K562 (cell line): ENCODE measurements around the gene PID1. TPM values are rescaled to one million over a fixed set of nuclear protein-coding genes. Genes with fewer than 3 reads are reported as not detected.

Experiments
- ATAC-seq: fragments of 200-7000 bp; cut with Tn5 transposase; 3 replicates; pipeline ENCODE4 v1.9.1; 2020; ENCODE audit warnings: moderate library complexity
- BruUV-seq: library from RNA; stranded (reverse); fragments of 400-500 nt; replicated peaks from 2 replicates; lab custom pipeline; 2021; lab: Mats Ljungman, UMichigan
- CTCF ChIA-PET: fragments of 300-600 bp; formaldehyde crosslinking; extraction: SDS; loops from one replicate; lab custom pipeline; 2021; ENCODE audit warnings: low intra/inter-chr PET ratio; lab: Yijun Ruan, JAX
- POLR2A ChIA-PET: fragments of 300-600, 350-650 bp; sonication (Branson Sonifier 250); formaldehyde crosslinking; extraction: SDS; loops from one replicate; lab custom pipeline; 2021; ENCODE audit warnings: antibody characterized with exemption, inconsistent platforms; lab: Yijun Ruan, JAX
- DNase-seq, 4 experiments: peaks; one replicate each; pipeline versions ENCODE4 v3.0.0 to v3.0.0-alpha.2; 2011 to 2018; ENCODE audit warnings: low spot score in 3 of 4, mixed read lengths in 3 of 4; ENCODE audit errors: extremely low read depth in 1 of 4
- FAIRE-seq: peaks from 2 replicates; lab custom pipeline; 2011; peaks lifted over from hg19 to GRCh38; lab: Jason Lieb, UNC
- H2AFZ ChIP-seq: 2 replicates; pipeline ENCODE4 v1.6.0; 2011; ENCODE audit warnings: low read depth, low read length, control low read depth, inconsistent platforms
- H3K27ac ChIP-seq: fragments of 200-600 bp; 3 replicates; pipeline ENCODE4 v1.8.0; 2011; ENCODE audit warnings: low read depth, mild to moderate bottlenecking, control low read depth, inconsistent platforms, low read length, moderate library complexity, mixed read lengths; ENCODE audit errors: extremely low read depth
- H3K27me3 ChIP-seq, 2 experiments: fragments of 300-600 bp in 1 of 2; 2 replicates in 1 of 2; 3 replicates in 1 of 2; pipeline versions ENCODE4 v1.6.0 to v1.8.0; 2011; ENCODE audit warnings: inconsistent platforms in 2 of 2, low read length in 2 of 2, mild to moderate bottlenecking in 1 of 2, mixed read lengths in 1 of 2, moderate library complexity in 1 of 2; ENCODE audit not compliant: control insufficient read depth in 2 of 2, insufficient read depth in 2 of 2
- H3K36me3 ChIP-seq: fragments of 300-600 bp; 3 replicates; pipeline ENCODE4 v1.8.0; 2011; ENCODE audit warnings: mild to moderate bottlenecking, low read length, inconsistent platforms; ENCODE audit not compliant: control insufficient read depth, insufficient read depth
- H3K4me1 ChIP-seq, 2 experiments: fragments of 200-600 bp in 1 of 2; replicated peaks in 1 of 2; 2 replicates in 1 of 2; 3 replicates in 1 of 2; pipeline versions ENCODE4 v1.5.1 to v1.8.0; 2011; ENCODE audit warnings: inconsistent platforms in 2 of 2, low read length in 2 of 2, mild to moderate bottlenecking in 1 of 2, mixed read lengths in 1 of 2, moderate library complexity in 1 of 2; ENCODE audit not compliant: control insufficient read depth in 2 of 2, insufficient read depth in 2 of 2
- H3K4me2 ChIP-seq: 2 replicates; pipeline ENCODE4 v1.6.1; 2011; ENCODE audit warnings: low read length, control low read depth, inconsistent platforms, mixed read lengths; ENCODE audit not compliant: insufficient read depth
- H3K4me3 ChIP-seq: fragments of 200-600 bp; sonication (generic), shearing (Covaris generic); 2 replicates; pipeline ENCODE4 v1.5.1; 2016; ENCODE audit warnings: control low read depth, inconsistent platforms
- H3K79me2 ChIP-seq: fragments of 200-600 bp; 3 replicates; pipeline ENCODE4 v1.8.0; 2011; ENCODE audit warnings: low read length, inconsistent platforms; ENCODE audit not compliant: control insufficient read depth, insufficient read depth
- H3K9ac ChIP-seq, 2 experiments: 2 replicates each; pipeline versions ENCODE4 v1.6.0 to v1.6.1; 2011; ENCODE audit warnings: low read depth in 2 of 2, low read length in 2 of 2, control low read depth in 1 of 2, inconsistent platforms in 1 of 2, mild to moderate bottlenecking in 1 of 2, mixed read lengths in 1 of 2; ENCODE audit not compliant: insufficient read depth in 1 of 2
- H3K9me1 ChIP-seq: one replicate; pipeline ENCODE4 v1.6.0; 2011; ENCODE audit warnings: inconsistent platforms, mild to moderate bottlenecking, low read length, moderate library complexity; ENCODE audit not compliant: control insufficient read depth, insufficient read depth
- H3K9me3 ChIP-seq: replicated peaks from 2 replicates; pipeline ENCODE4 v1.5.1; 2011; ENCODE audit warnings: low read depth, low read length, inconsistent platforms; ENCODE audit not compliant: control insufficient read depth, insufficient read depth
- H4K20me1 ChIP-seq: replicated peaks from 2 replicates; pipeline ENCODE4 v1.6.1; 2011; ENCODE audit warnings: low read length, inconsistent platforms, mixed read lengths; ENCODE audit not compliant: control insufficient read depth, insufficient read depth
- ARHGAP35 ChIP-seq: fragments of 450-650 bp; IDR thresholded peaks from 2 replicates; pipeline ENCODE4 v1.6.1; 2018; ENCODE audit not compliant: partially characterized antibody
- HNRNPL ChIP-seq: fragments of 200-400 bp; formaldehyde crosslinking; IDR thresholded peaks from 2 replicates; pipeline ENCODE4 v1.6.1; 2017; ENCODE audit warnings: low read depth, mild to moderate bottlenecking, low read length
- KAT7 ChIP-seq: sonication (generic); formaldehyde crosslinking; IDR thresholded peaks from 2 replicates; pipeline ENCODE4 v1.8.0; 2022; ENCODE audit warnings: missing genetic modification reagents, mild to moderate bottlenecking, borderline replicate concordance
- NCOA2 ChIP-seq, 2 experiments: fragments of 450-650 bp; IDR thresholded peaks; 2 replicates each; pipeline ENCODE4 v1.6.1; 2018; ENCODE audit warnings: mild to moderate bottlenecking in 2 of 2, moderate library complexity in 1 of 2; ENCODE audit not compliant: partially characterized antibody in 2 of 2
- NR4A1 ChIP-seq, 2 experiments: fragments of 250-450 bp in 1 of 2; fragments of 450-650 bp in 1 of 2; sonication (Bioruptor Pico) in 1 of 2; IDR thresholded peaks; 2 replicates each; pipeline versions ENCODE4 v1.4.0 to v1.6.1; 2016 to 2020; ENCODE audit warnings: mild to moderate bottlenecking in 2 of 2, missing compliant biosample characterization in 1 of 2, missing genetic modification characterization in 1 of 2, moderate library complexity in 1 of 2
- SNIP1 ChIP-seq: fragments of 450-650 bp; IDR thresholded peaks from 2 replicates; pipeline ENCODE4 v1.7.1; 2017; ENCODE audit warnings: low read depth, mild to moderate bottlenecking
- TRIM28 ChIP-seq: fragments of 450-650 bp; IDR thresholded peaks from 2 replicates; pipeline ENCODE4 v1.6.1; 2017
- ZFP36 ChIP-seq: fragments of 150-350 bp; IDR thresholded peaks from 2 replicates; pipeline ENCODE4 v1.6.1; 2018; ENCODE audit warnings: low read length, low read depth; ENCODE audit not compliant: partially characterized antibody
- ZNF431 ChIP-seq: sonication (generic); formaldehyde crosslinking; IDR thresholded peaks from 2 replicates; pipeline ENCODE4 v1.8.0; 2022; ENCODE audit warnings: mild to moderate bottlenecking, missing genetic modification reagents
- WGBS: fragments of 100-300 bp; shearing (Covaris generic); methylation state at CpG from one replicate; pipeline ENCODE4 v1.1.6; 2016; ENCODE audit warnings: low coverage, mixed read lengths; ENCODE audit not compliant: insufficient coverage; ENCODE audit errors: missing lambda C conversion rate; 5-methylcytosine and 5-hydroxymethylcytosine counted together
- in situ Hi-C: fragments of 300-500 bp; cut with MboI; formaldehyde crosslinking; loops from 4 replicates; pipeline ENCODE4 v1.15.0; 2018; ENCODE audit warnings: inconsistent platforms, mixed read lengths
- intact Hi-C: fragments of 100-400 bp; cut with micrococcal nuclease; formaldehyde crosslinking; loops from 2 replicates; pipeline ENCODE4 v1.14.2; 2022
- polyA plus RNA-seq, 8 experiments: library from polyadenylated mRNA; depleted of rRNA in 4 of 8; stranded (reverse) in 5 of 8; unstranded in 3 of 8; fragments of >200 nt; fragmentation: Nextera tagmentation in 2 of 8; fragmentation: Illumina TruSeq in 1 of 8; extraction: Ambion mirVana in 2 of 8; extraction: Trizol in 1 of 8; gene quantifications; 2 replicates each; pipeline versions ENCODE4 v1.2.1 to v1.2.3, GENCODE V29; 2011 to 2014; ENCODE audit warnings: inconsistent platforms in 1 of 8, missing spikeins in 1 of 8
- total RNA-seq, 7 experiments: library from RNA; depleted of rRNA in 6 of 7; stranded (reverse); fragments of >200 nt in 6 of 7; fragmentation: Illumina TruSeq in 2 of 7; extraction: Trizol in 2 of 7; gene quantifications; 2 replicates each; pipeline versions ENCODE4 v1.2.1 to v1.2.3, GENCODE V29; 2011 to 2021; ENCODE audit warnings: low replicate concordance in 1 of 7
- TF ChIP-seq, protein P1 (sequence below): sonication (generic); formaldehyde crosslinking; IDR thresholded peaks from 2 replicates; pipeline ENCODE4 v1.8.0; 2022; ENCODE audit warnings: missing genetic modification reagents, mild to moderate bottlenecking, borderline replicate concordance
- TF ChIP-seq, protein P2 (sequence below): sonication (generic); IDR thresholded peaks from 2 replicates; pipeline ENCODE4 v1.6.1; 2016
- TF ChIP-seq, protein P3 (sequence below): fragments of 250-450 bp; sonication (Bioruptor Pico); IDR thresholded peaks from 2 replicates; pipeline ENCODE4 v1.5.1; 2021; ENCODE audit warnings: mild to moderate bottlenecking
- TF ChIP-seq, protein P4 (sequence below), 2 experiments: IDR thresholded peaks; 2 replicates each; pipeline ENCODE4 v1.6.1; 2012; ENCODE audit warnings: improper control_type of control experiment in 2 of 2, low read depth in 2 of 2, low read length in 2 of 2, borderline replicate concordance in 1 of 2
- TF ChIP-seq, protein P5 (sequence below): fragments of 450-650 bp; formaldehyde crosslinking; IDR thresholded peaks from 2 replicates; pipeline ENCODE4 v1.4.0; 2020; ENCODE audit warnings: mild to moderate bottlenecking, moderate library complexity

The PID1 gene
- total and polyA plus RNA-seq, 9 of the 15 experiments (the other 6 are each of a cell fraction or from before 2014, with no cell fraction given) = not detected

GRCh38 chr2:229269146-229269545 lies 1.9 kb downstream of the PID1 start:
- Histone ChIP-seq H3K27me3 (no peaks in the 10 kb centered on the region), H3K9me3 (no peaks in the 10 kb centered on the region), H3K9me1 (no peaks in the 10 kb centered on the region), H3K27ac (no peak overlapping the region), H3K4me3 (no peak overlapping the region), H3K4me1 (no peaks in the 10 kb centered on the region), H2AFZ (no peak overlapping the region), H3K4me2 (no peak overlapping the region), H3K79me2 (no peaks in the 10 kb centered on the region), H3K36me3 (no peaks in the 10 kb centered on the region), H4K20me1 (no peaks in the 10 kb centered on the region), H3K9ac (no peak overlapping the region)
- intact Hi-C loops (no loop called here), in situ Hi-C loops (no loop called here)
- 0% methylated on average over 8 of the region's 8 CpGs for WGBS
- DNase-seq = no peak
- no peak for FAIRE-seq
- no TSS peak for BruUV-seq
- ATAC-seq = no peak
- CTCF ChIA-PET = no interaction called here
- POLR2A ChIA-PET = no interaction called here
- TF ChIP-seq, protein P1, sequence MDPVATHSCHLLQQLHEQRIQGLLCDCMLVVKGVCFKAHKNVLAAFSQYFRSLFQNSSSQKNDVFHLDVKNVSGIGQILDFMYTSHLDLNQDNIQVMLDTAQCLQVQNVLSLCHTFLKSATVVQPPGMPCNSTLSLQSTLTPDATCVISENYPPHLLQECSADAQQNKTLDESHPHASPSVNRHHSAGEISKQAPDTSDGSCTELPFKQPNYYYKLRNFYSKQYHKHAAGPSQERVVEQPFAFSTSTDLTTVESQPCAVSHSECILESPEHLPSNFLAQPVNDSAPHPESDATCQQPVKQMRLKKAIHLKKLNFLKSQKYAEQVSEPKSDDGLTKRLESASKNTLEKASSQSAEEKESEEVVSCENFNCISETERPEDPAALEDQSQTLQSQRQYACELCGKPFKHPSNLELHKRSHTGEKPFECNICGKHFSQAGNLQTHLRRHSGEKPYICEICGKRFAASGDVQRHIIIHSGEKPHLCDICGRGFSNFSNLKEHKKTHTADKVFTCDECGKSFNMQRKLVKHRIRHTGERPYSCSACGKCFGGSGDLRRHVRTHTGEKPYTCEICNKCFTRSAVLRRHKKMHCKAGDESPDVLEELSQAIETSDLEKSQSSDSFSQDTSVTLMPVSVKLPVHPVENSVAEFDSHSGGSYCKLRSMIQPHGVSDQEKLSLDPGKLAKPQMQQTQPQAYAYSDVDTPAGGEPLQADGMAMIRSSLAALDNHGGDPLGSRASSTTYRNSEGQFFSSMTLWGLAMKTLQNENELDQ (CRISPR knock-in tag) = no peak
- TF ChIP-seq KAT7 (CRISPR knock-in tag) (no peak), ZFP36 (no peak), TRIM28 (no peak), ARHGAP35 (no peak), NCOA2 (IDR thresholded peaks at IDR 0.05; ENCODE audit: partially characterized antibody in 2 of 2) (no peak), NR4A1 (CRISPR knock-in tag; IDR thresholded peaks at IDR 0.05) (no peak), NR4A1 (tag; IDR thresholded peaks at IDR 0.05) (no peak), HNRNPL (no peak), ZNF431 (CRISPR knock-in tag) (no peak), SNIP1 (no peak)
- TF ChIP-seq, protein P2, sequence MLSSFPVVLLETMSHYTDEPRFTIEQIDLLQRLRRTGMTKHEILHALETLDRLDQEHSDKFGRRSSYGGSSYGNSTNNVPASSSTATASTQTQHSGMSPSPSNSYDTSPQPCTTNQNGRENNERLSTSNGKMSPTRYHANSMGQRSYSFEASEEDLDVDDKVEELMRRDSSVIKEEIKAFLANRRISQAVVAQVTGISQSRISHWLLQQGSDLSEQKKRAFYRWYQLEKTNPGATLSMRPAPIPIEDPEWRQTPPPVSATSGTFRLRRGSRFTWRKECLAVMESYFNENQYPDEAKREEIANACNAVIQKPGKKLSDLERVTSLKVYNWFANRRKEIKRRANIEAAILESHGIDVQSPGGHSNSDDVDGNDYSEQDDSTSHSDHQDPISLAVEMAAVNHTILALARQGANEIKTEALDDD = no peak
- TF ChIP-seq, protein P3, sequence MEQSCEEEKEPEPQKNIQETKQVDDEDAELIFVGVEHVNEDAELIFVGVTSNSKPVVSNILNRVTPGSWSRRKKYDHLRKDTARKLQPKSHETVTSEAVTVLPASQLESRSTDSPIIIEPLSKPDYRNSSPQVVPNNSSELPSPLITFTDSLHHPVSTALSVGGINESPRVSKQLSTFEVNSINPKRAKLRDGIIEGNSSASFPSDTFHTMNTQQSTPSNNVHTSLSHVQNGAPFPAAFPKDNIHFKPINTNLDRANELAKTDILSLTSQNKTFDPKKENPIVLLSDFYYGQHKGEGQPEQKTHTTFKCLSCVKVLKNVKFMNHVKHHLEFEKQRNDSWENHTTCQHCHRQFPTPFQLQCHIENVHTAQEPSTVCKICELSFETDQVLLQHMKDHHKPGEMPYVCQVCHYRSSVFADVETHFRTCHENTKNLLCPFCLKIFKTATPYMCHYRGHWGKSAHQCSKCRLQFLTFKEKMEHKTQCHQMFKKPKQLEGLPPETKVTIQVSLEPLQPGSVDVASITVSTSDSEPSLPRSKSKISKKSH = no peak
- TF ChIP-seq, protein P4, sequence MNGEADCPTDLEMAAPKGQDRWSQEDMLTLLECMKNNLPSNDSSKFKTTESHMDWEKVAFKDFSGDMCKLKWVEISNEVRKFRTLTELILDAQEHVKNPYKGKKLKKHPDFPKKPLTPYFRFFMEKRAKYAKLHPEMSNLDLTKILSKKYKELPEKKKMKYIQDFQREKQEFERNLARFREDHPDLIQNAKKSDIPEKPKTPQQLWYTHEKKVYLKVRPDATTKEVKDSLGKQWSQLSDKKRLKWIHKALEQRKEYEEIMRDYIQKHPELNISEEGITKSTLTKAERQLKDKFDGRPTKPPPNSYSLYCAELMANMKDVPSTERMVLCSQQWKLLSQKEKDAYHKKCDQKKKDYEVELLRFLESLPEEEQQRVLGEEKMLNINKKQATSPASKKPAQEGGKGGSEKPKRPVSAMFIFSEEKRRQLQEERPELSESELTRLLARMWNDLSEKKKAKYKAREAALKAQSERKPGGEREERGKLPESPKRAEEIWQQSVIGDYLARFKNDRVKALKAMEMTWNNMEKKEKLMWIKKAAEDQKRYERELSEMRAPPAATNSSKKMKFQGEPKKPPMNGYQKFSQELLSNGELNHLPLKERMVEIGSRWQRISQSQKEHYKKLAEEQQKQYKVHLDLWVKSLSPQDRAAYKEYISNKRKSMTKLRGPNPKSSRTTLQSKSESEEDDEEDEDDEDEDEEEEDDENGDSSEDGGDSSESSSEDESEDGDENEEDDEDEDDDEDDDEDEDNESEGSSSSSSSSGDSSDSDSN (IDR thresholded peaks at IDR 0.05; ENCODE audit: borderline replicate concordance in 1 of 2, low read depth in 2 of 2, low read length in 2 of 2) = no peak
- TF ChIP-seq, protein P5, sequence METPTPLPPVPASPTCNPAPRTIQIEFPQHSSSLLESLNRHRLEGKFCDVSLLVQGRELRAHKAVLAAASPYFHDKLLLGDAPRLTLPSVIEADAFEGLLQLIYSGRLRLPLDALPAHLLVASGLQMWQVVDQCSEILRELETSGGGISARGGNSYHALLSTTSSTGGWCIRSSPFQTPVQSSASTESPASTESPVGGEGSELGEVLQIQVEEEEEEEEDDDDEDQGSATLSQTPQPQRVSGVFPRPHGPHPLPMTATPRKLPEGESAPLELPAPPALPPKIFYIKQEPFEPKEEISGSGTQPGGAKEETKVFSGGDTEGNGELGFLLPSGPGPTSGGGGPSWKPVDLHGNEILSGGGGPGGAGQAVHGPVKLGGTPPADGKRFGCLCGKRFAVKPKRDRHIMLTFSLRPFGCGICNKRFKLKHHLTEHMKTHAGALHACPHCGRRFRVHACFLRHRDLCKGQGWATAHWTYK (CRISPR knock-in tag) = no peak
